Caki2 (cell line): ENCODE results near the gene SORCS2. TPM values are rescaled to one million over a fixed set of nuclear protein-coding genes. Genes with fewer than 3 reads are reported as not detected.

Experiments
- DNase-seq: peaks from one replicate; pipeline ENCODE4 v3.0.0-alpha.2; 2015; ENCODE audit warnings: low read depth
- in situ Hi-C: cut with HindIII; loops from 2 replicates; pipeline ENCODE4 v1.10.0; 2016; ENCODE audit warnings: low sequenced_read_pairs, low pct_unique_long_range_greater_than_20kb, mixed read lengths
- total RNA-seq: library from RNA; depleted of rRNA; stranded (reverse); fragments of >200 nt; shearing (Covaris generic); gene quantifications from 2 replicates; pipeline ENCODE4 v1.2.3, GENCODE V29; 2014; ENCODE audit warnings: low replicate concordance

The SORCS2 gene
- total RNA-seq, 1 experiment from 2014 or later = 1.4 TPM

- in situ Hi-C loops = no loop called here
- DNase-seq = no peak
These were observed 150.1 kb downstream of the SORCS2 start for GRCh38 chr4:7342223-7343080.

GRCh38 chr4:7343081-7343655, 150.8 kb downstream of the SORCS2 start:
- in situ Hi-C loops = no loop called here
- DNase-seq = no peak

- in situ Hi-C loops = no loop called here
- no peak for DNase-seq
These were observed 151.6 kb downstream of the SORCS2 start for GRCh38 chr4:7343950-7344349.

- DNase-seq = no peak
- in situ Hi-C loops = no loop called here
These were observed 152.4 kb downstream of the SORCS2 start for GRCh38 chr4:7344636-7345155.

GRCh38 chr4:7347981-7348380, 155.6 kb downstream of the SORCS2 start:
- in situ Hi-C loops = no loop called here
- no peak for DNase-seq

- in situ Hi-C loops = no loop called here
- no peak for DNase-seq
These were observed 156.9 kb downstream of the SORCS2 start for GRCh38 chr4:7348946-7349900.

- in situ Hi-C loops = no loop called here
- no peak for DNase-seq
These were observed 158.1 kb downstream of the SORCS2 start for GRCh38 chr4:7350396-7350795.

GRCh38 chr4:7351014-7351413, 158.7 kb downstream of the SORCS2 start:
- in situ Hi-C loops = no loop called here
- no peak for DNase-seq

GRCh38 chr4:7352486-7352885, 160.1 kb downstream of the SORCS2 start:
- no peak for DNase-seq
- in situ Hi-C loops = no loop called here

- in situ Hi-C loops = no loop called here
- no peak for DNase-seq
These were observed 160.9 kb downstream of the SORCS2 start for GRCh38 chr4:7353046-7353790.

GRCh38 chr4:7353846-7354610, 161.7 kb downstream of the SORCS2 start:
- in situ Hi-C loops = no loop called here
- DNase-seq = no peak

GRCh38 chr4:7354927-7355326, 162.6 kb downstream of the SORCS2 start:
- DNase-seq = no peak
- in situ Hi-C loops = no loop called here

GRCh38 chr4:7355795-7356194, 163.5 kb downstream of the SORCS2 start:
- in situ Hi-C loops = no loop called here

GRCh38 chr4:7356667-7357310, 164.5 kb downstream of the SORCS2 start:
- DNase-seq = no peak

More at GRCh38 chr4:7355795-7356194, 163.5 kb downstream of the SORCS2 start:
- no peak for DNase-seq

GRCh38 chr4:7357323-7357722, 165.0 kb downstream of the SORCS2 start:
- in situ Hi-C loops = no loop called here
- no peak for DNase-seq

More at GRCh38 chr4:7356667-7357310, 164.5 kb downstream of the SORCS2 start:
- in situ Hi-C loops = no loop called here

- in situ Hi-C loops = no loop called here
- peak; percentile 73 for DNase-seq
These were observed 165.9 kb downstream of the SORCS2 start for GRCh38 chr4:7358100-7358735.
